NCI-H1930 (cell line): ENCODE measurements around the gene ITSN1.
"Not testable (repeated sequence)": the region's sequence is repeated elsewhere in the genome, so short reads cannot be mapped to it uniquely, and the experiment has no call there.

Experiments used
- DNase-seq, 2 experiments: peaks; one replicate each; lab custom pipeline; 2025; lab: John Stamatoyannopoulos, UW

ITSN1 gene

GRCh38 chr21:33682992-33683627, 40.8 kb downstream of the ITSN1 start:
- no peak for DNase-seq

- DNase-seq = no peak
These were observed 41.8 kb downstream of the ITSN1 start for GRCh38 chr21:33684068-33684467.

- DNase-seq = no peak
These were observed 42.7 kb downstream of the ITSN1 start for GRCh38 chr21:33684923-33685560.

- DNase-seq = no peak
These were observed 43.4 kb downstream of the ITSN1 start for GRCh38 chr21:33685613-33686197.

- no peak for DNase-seq
These were observed 44.1 kb downstream of the ITSN1 start for GRCh38 chr21:33686386-33686785.

- no peak for DNase-seq
These were observed 45.3 kb downstream of the ITSN1 start for GRCh38 chr21:33687634-33688033.

GRCh38 chr21:33688353-33688752, 46.1 kb downstream of the ITSN1 start:
- DNase-seq = no peak

GRCh38 chr21:33690874-33691273, 48.6 kb downstream of the ITSN1 start:
- DNase-seq = no peak

- no peak for DNase-seq
These were observed 49.8 kb downstream of the ITSN1 start for GRCh38 chr21:33691945-33692603.

GRCh38 chr21:33695813-33696212, 53.5 kb downstream of the ITSN1 start:
- no peak for DNase-seq

GRCh38 chr21:33696465-33696864, 54.2 kb downstream of the ITSN1 start:
- DNase-seq = no peak

- no peak for DNase-seq
These were observed 56.0 kb downstream of the ITSN1 start for GRCh38 chr21:33698087-33698860.

- DNase-seq = no peak
These were observed 57.0 kb downstream of the ITSN1 start for GRCh38 chr21:33699277-33699676.

- DNase-seq = no peak
These were observed 58.2 kb downstream of the ITSN1 start for GRCh38 chr21:33700491-33700890.

- no peak for DNase-seq
These were observed 61.7 kb downstream of the ITSN1 start for GRCh38 chr21:33703750-33704606.

GRCh38 chr21:33707846-33708245, 65.5 kb downstream of the ITSN1 start:
- DNase-seq = no peak

- no peak for DNase-seq
These were observed 66.6 kb downstream of the ITSN1 start for GRCh38 chr21:33708874-33709273.

- no peak for DNase-seq
These were observed 69.9 kb downstream of the ITSN1 start for GRCh38 chr21:33712022-33712803.

- DNase-seq = no peak
These were observed 78.8 kb downstream of the ITSN1 start for GRCh38 chr21:33721081-33721480.

- not testable (repeated sequence) for DNase-seq
These were observed 86.8 kb downstream of the ITSN1 start for GRCh38 chr21:33729139-33729538.
